DMS53 (cell line): ENCODE data around the gene PCNX1.
A peak's percentile ranks its signal among the peaks of the same experiment; 100 is the strongest.

Experiments
- DNase-seq: peaks from one replicate; lab custom pipeline; 2025; lab: John Stamatoyannopoulos, UW

The PCNX1 gene

DNA sequence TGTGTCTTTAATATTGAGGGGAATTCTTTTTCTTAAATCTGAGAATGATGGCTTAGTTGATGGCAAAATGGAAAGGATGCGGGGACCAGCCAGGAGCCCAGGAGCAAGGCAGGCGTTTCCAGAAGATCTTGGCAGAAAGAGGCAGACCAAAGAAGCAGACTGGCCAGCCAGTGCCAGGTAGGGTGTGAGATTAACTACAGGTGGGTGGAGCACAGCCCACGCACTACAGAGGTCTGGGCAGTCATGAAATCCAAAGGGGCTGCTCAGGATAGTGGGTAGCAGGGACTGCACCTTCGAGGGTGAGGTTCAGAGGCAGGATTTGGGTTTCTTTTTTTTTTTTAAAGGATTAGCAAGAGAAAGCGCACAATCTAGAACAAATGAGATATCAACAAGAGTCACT, 17.7 kb upstream of the PCNX1 start:
- no peak for DNase-seq

DNA sequence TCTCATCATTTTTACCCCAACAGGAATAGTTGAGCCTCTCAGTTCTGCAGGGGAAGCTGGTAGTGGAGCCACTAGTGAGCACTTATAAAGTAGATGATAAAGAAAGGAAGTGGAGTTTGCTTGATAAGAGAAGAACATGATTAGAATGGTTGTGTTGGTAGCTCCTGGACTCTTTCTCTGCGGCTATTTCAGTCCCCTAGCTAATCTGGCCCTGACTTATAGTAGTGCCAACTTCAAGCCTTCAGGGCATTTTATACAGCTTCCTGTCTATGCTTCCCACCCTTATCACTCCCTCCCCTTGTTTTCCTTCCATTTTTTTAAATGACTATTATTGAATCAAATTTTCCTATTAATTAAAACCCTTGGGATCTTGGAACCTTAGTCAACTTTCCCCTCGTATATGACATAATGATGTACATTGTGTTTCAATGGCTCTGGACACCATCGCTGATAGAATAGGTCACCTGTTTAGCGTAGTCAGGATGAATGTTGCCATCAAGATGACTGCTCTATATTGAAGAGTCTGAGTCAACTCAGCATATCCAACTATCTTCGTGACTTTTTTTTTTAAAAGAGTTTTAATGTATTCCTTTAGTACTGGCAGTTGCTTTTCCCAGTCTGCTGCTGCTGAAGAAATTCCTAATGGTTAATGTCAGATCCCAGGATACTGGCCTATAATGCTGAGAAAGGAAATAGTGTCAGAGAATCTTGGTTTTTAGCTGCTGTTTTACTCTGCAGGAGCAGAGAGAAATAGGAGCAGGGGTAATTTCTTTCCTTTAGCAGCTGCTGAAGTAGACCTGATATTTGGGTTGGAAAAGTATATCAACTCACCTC, 16.2 kb upstream of the PCNX1 start:
- no peak for DNase-seq

DNA sequence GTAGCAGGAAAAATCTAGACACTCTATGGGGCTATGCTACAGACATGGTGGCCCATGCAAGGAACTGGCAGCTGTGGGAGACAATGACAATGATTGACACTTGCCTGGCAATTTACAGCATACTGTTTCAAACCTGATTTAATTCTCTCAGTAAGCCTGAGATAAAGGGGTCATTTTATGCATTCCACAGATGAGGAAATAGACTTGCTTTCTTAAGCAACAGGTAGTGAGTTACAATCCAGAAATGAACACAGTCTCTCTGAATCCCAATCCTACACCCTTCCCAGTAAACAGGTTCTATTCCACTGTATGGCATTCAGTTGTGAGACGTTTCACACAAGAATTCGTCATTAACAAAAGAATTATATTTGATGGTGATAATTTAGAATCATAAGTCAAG, 15.5 kb upstream of the PCNX1 start:
- no peak for DNase-seq

DNA sequence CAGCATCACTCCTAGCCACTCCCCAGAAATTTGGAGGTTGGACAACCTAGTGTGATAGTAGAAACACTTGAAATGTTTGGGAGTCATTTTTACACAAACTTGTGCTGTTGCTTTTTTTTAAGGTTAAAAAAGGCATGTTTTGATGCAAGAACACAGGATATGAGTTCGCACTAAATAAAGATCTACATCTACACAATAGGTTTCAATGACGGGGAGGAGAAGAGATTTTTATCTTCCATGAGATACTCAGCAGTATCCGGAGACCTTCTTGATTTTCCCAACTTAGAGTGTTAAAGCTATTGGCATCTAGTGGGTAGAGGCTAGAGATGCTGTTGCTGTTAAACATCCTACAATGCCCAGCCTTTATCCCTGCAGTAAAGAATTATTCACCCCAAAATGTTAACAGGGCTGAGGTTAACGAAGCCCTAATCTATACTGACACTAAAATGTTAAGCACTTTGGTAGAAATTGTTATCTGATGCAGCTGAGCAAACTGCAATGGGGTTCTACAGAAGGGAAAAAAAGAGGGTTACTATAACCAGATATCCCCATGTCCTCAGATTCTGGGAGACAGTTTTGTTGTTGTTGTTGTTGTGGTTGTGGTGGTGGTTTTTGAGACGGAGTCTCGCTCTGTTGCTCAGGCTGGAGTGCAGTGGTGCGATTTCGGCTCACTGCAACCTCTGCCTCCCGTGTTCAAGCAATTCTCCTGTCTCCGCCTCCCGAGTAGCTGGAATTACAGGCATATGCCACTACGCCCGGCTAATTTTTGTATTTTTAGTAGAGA, 14.0 kb upstream of the PCNX1 start:
- DNase-seq: no peak

DNA sequence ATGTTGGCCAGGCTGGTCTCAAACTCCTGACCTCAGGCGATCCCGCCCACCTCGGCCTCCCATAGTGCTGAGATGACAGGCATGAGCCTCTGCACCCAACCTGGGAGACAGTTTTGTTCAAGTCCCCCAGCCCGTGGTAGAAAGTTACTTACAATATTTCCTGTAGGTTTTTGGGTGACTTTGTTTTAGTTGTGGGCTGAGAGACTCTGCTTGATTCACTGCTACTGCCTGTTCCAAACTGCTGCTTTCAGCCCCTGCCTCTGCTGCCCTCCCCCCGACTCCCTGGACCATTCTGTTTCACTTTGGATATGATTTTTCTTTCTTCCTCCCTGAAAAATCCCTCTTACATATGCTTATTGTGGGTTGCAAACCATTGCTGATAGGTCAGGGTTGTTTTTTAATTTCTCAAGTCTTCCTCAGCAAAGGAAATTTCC, 13.4 kb upstream of the PCNX1 start:
- no peak for DNase-seq

DNA sequence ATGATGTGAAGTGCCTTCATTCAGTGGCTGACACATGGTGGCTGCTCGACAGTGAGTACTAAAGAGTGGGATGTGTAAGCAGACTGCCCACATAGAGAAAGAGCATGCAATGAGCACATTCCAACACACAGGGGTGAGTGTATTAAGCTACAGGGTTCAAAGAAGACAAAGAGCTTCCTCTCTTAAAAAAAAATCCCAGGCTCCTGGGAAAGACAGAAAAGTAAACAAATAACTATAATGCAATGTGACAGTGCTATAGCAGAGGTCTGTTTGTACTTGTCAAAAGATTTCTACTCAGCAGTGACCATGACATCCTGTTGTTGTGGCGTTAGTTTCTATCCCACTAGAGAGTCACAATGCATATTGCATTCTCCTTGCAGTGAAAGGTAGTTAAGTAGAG, 12.4 kb upstream of the PCNX1 start:
- peak; percentile 51 for DNase-seq

DNA sequence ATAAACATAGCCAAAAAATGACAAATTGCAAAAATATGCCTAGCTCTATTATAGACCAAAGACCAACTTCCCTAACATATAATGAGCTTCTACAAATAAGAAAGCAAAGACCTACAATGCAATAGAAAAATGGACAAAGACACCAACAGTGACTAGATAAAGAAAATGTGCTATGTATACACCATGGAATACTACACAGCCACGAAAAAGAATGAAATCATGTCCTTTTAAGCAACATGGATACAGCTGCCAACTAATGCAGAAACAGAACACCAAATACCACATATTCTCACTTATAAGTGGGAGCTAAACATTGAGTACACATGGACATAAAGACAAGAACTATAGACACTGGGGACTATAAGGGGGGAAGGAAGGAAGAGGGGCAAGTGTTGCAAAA, 10.9 kb upstream of the PCNX1 start:
- DNase-seq: no peak

DNA sequence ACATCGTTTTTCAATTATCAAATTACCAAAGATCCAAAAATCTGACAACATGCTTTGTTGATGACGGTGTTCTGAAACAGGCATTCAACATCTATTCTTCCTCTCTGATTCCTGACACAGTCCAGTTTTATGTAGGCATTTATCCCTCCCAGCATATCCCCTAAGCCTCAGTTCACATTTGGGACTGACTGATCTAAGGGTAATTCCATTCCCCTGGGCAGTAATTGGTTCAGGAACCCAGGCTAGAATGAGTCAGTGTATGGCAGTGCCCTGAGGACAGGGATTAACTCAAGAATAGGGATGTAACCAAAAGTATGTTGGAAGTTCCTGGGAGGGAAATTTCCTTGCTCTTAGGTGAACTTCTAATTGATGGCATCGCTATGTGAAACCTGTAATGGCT, 10.3 kb upstream of the PCNX1 start:
- no peak for DNase-seq

DNA sequence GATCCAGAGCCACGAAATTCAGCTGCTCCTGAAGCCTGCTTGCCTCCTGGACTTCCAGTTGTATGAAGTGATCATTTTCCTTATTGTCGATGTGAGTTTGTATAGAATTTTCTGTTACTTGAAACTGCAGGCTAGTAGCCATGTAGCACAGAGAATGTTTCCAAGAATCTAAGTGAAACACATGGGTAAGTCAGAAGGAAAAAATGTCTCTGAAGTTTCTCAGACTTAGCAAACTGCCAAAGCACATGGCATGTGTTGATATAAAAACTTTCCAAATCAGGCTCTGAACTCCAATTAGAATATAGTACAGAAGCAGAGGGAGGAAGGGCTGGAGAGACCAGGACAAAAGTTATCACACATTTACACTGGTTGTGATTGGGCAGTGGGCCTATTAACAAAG, 9.8 kb upstream of the PCNX1 start:
- DNase-seq: no peak

DNA sequence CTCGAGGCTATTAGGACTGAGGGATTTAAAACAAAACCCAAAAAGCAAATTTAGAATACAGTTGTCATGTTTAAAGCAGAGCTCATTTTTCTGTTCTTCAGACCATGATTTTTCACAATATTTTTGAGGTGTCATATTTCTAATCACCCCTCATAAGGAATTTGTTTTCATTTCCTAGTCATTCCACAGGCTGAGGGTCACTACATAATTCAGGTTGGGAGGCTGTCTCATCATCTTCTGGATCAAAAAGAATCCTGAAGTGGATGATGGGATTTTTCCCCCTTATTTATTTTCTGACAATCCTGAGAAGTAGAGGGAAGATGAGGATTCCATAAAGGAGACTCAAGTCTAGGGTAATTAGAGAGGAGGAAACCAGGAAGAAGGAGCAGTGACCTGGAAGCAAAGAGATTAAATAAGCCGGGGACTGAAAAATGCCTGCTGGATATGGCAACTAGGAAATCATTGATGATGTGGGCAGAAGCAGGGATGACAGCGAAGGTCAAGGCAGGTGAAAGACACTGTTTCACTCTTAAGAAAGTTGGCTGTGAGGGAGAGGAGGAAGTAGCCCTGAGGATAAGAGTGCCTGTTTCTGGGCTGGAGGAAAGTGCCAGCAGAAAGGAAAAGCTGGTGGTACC, 9.0 kb upstream of the PCNX1 start:
- DNase-seq: no peak

DNA sequence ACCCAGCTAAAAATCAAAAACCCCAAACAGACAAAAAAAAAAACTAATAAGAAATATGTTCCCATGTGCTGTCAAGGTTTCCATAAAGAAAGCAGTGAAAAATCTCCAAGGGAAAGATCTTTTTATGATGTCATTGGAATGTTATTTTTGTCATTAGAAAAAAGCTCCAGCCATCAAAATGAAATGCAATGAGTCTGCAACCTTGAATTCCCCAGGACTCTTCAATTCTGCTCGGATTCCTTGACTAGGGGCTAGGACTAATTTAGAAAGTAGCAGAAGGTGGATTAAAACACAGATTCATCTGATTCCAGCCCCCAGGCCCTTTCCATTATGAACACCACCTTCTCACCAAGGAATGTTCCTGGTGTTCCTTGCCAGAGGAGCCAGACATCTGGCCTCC, 6.0 kb upstream of the PCNX1 start:
- DNase-seq: no peak

DNA sequence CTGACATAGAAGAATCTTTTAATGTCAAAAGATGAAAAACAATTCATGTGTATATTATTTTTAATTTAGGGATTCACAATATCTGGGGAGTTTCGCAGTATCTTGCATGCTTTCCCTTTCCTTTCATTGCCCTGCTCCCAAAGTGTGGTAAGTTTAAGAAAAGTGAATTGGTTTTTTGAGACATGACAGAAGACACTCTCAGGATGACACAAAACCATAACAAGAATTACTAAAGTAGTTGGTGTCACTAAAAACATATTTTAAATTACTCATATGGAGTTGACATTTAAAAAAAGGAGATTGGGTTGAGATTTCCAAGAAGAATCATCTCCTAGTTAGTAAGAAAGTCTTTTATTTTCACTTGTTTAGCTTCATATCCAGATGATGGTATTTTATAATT, 5.1 kb upstream of the PCNX1 start:
- no peak for DNase-seq

DNA sequence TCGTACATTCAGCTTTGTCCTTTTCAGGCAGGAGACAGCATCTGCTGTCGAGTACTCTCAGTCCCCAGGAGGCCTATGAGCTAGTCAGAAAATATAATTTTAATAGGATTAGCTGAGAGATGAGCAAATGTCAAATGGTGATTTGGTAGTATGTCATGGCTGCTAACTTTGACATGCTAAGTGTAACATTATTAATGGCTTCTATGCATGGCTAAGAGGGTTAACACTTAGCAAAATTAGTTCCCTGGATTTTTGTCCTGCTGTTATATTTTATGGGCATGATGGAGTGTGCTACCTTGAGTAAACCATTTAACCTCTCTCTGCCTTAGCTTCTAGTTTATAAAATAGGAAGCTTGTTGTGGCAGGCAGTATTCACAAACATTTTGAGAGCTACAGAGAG, 2.9 kb upstream of the PCNX1 start:
- no peak for DNase-seq

DNA sequence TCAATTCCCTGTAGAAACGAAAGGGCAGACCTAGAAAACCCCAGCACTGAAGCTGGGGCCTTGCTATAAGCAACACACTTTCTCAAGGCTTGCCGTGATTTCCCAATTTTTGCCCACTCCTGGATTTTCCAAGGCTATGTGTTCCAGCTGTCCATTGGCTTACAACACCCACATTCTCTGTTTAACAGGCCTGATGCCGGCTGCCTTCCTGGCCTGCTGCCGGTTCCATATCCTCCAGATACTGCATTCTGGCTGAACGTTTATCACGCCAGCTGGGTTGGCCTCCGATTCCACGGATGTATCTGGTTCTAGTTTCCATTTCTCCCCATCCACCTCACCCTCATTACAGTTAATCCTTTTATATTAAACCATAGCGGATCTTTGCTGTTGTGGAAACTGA, 2.0 kb upstream of the PCNX1 start:
- no peak for DNase-seq

DNA sequence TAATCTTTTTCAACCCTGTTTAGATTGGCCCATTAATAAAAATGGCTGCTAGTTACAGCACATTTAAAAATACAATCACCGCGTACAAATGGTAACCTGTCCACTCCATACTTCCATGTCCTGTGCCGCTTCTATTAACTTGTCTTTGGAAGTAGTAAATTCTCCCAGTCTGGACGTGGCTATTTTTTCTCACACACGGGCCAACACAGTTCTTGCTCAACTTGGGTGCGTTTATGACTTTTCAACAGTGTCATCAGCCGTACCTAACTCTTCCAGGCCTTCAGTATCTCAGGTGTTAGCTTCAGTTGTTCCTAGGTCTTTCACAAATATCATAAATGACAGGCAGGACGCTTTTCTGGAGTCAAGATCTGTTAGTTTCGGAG, 475 bp upstream of the PCNX1 start:
- DNase-seq: peak; percentile 59

DNA sequence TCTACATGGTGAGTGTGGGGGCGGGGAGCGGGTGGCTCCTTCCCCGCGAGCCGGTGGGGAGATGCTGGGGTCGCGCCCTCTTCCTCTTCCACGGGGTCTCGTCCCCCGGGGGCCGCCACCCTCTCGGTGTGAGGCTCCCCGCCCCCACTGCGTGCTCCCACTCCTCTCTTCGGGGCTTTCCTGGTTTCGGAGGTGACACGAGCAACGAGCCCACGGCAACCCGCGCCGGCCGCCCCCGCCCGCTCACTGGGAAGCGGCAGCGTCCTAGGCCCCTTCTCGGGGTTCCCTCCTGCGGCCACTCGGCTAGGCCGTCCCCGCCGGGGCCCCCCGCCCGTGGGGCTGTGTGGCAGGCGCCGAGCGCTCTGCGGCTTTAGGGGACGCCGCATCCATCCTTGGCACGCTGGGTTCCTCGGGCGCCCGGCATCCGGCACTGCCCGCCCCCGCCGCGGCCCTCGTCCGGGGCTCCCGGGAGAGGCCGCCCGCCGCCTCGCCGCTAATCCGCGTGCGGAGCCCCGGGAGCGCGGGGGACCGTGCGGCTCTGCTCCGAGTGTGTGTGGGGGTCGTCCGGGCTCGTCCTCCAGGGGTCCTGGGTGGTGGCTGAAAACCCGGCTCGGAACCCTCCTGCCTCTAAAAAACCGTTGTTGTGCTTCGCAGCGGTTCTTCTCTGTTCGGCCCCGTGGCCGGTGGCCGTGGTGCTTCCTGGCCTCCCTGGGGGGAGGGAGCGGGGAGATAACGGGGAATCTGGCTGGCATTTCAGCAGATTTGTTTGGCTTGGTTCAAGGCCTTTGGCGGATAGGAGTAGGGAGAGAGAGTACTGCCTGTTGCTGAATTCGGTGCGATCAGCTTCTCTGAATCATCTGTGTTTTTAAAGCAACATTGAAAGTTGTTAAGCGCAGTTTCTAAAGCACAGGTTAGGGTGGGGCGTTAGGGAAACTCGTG, 1.0 kb downstream of the PCNX1 start:
- peak; percentile 55 for DNase-seq

DNA sequence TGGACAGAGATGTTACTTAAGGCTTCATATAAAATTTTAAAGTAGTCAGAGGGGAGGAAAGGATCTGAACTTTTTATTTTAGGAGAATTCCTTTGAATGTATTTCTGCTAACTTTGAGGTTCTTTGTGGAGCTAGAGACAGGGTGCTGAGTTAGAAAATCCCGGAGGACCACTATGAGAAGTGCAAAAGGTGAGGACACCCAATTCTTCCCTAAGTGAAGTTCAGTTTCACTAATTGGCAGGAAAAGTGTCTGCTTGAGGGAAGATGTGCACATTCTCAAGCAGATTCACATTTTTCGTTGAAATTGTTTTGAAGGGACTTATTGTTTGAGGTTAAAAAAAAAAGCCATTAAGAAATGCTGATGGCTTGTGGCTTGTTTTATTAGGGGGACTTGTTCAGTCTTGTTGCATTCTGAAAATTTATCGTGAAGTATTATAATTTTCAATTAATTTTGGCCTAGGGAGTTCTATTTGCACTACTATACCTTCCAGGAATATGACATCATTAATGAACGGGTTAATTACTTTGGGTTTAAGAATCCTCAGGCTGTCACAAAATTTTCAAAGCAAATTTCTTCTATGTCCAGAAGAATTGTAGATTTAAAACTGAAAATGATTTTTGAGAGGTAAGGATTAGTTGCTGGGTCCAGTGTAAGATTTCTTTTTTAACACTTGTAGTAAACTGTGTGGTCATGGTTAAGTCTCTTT, 1.8 kb downstream of the PCNX1 start:
- DNase-seq: no peak

DNA sequence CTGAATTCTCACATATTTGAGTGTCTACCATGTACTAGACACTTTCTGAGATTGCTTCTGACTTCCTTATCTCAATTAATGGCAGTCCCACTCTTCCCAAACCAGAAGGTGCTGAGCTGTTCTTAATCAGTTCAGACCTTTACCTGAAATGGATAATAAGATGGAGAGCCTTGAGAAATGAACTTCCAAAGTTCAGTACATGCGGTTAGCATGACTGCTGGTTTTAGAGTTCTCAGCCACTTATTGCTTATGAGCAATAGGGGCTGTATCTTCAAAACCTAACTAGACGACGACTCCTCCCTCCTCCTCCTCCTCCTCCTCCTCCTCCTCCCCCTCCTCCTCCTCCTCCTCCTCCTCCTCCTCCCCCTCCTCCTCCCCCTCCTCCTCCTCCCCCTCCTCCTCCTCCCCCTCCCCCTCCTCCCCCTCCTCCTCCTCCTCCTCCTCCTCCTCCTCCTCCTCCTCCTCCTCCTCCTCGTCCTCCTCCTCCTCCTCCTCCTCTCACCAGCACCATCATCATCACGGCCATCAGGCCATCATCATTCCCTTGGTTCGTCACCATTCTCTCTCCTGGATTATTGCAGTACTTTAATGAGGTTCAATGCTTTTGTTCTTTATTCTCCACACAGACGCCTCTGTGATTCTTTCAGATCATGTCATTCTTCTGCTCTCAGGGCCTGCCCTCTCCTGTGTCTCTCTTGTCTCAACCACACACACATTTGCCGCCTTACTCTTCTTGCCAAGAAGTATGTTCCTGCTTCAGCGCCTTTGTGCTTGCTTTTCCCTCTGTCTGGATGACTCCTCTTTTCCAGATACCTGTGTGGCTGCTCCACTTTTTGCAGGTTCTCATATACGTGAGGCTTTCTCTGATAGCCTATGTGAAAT, 2.7 kb downstream of the PCNX1 start:
- DNase-seq: peak; percentile 6

DNA sequence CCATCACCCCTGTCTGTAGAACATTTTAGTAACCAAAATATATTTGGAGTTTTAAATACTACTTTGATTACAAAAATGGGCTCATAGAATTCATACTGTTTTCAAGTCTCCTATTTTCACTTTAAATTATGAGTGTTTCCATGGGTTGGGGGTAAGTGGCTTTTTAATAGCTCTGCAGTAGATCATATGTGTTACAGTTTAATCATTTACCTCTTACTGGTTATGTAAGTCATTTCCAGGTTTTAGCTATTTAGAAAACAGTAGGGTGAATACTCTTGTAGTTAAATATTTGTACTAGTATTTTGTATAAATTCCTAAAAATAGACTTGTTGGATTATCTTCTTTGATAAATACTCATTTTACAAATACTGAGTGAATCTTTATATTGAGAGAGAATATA, 8.2 kb downstream of the PCNX1 start:
- DNase-seq: no peak

DNA sequence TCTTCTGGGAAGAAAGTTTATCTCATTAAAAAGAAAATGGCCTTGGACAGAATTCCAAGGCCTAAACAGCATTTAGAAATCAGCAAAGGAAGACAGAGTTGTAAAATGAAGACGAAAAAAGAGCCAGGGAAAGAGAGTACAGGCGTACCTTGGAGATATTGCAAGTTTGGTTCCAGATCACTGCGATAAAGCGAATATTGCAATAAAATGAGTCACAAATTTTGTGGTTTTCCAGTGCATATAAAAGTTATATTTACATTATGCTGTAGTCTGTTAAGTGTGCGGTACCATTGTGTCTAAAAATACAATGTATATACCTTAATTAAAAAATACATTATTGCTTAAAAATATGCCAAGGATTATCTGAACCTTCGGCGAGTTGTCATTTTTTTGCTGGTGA, 9.0 kb downstream of the PCNX1 start:
- no peak for DNase-seq
